Measurements from ENCODE around the gene PDE3A.

Gene PDE3A

DNA sequence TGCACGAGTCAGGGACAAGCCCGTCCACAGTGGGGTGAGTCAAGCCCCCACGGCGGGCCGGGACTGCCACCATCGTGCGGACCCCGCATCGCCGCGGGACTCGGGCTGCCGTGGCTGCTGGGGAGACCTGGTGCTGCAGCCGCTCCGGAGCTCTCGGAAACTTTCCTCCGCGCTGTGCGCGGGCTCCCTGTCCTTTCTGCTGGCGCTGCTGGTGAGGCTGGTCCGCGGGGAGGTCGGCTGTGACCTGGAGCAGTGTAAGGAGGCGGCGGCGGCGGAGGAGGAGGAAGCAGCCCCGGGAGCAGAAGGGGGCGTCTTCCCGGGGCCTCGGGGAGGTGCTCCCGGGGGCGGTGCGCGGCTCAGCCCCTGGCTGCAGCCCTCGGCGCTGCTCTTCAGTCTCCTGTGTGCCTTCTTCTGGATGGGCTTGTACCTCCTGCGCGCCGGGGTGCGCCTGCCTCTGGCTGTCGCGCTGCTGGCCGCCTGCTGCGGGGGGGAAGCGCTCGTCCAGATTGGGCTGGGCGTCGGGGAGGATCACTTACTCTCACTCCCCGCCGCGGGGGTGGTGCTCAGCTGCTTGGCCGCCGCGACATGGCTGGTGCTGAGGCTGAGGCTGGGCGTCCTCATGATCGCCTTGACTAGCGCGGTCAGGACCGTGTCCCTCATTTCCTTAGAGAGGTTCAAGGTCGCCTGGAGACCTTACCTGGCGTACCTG lies 1.1 kb downstream of the PDE3A start:
- Histone ChIP-seq H3K4me3 (replicated peaks; ENCODE audit: low read depth, low read length) (no peak overlapping the region), H3K27me3 (replicated peaks; ENCODE audit: control insufficient read depth, insufficient read depth, low read length) (no peaks in the 10 kb centered on the region), H3K36me3 (ENCODE audit: control insufficient read depth, insufficient read depth, low read length) (no peaks in the 10 kb centered on the region)
- DNase-seq (ENCODE audit: extremely low read depth, insufficient read length), result peak; percentile 9
- TF ChIP-seq, protein P1, sequence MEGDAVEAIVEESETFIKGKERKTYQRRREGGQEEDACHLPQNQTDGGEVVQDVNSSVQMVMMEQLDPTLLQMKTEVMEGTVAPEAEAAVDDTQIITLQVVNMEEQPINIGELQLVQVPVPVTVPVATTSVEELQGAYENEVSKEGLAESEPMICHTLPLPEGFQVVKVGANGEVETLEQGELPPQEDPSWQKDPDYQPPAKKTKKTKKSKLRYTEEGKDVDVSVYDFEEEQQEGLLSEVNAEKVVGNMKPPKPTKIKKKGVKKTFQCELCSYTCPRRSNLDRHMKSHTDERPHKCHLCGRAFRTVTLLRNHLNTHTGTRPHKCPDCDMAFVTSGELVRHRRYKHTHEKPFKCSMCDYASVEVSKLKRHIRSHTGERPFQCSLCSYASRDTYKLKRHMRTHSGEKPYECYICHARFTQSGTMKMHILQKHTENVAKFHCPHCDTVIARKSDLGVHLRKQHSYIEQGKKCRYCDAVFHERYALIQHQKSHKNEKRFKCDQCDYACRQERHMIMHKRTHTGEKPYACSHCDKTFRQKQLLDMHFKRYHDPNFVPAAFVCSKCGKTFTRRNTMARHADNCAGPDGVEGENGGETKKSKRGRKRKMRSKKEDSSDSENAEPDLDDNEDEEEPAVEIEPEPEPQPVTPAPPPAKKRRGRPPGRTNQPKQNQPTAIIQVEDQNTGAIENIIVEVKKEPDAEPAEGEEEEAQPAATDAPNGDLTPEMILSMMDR (IDR thresholded peaks at IDR 0.05; ENCODE audit: insufficient read depth, low read length, poor library complexity, severe bottlenecking), result no peak

DNA sequence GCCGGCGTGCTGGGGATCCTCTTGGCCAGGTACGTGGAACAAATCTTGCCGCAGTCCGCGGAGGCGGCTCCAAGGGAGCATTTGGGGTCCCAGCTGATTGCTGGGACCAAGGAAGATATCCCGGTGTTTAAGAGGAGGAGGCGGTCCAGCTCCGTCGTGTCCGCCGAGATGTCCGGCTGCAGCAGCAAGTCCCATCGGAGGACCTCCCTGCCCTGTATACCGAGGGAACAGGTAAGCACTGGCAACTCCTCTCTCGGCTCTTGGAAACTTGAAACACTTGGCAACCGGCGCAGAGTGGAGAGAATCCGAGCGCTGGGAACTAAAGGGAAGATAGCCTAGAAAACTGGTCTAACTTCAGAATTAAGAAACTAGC lies 1.7 kb downstream of the PDE3A start:
- Histone ChIP-seq H3K4me3 (replicated peaks; ENCODE audit: low read depth, low read length) (no peak overlapping the region), H3K27me3 (replicated peaks; ENCODE audit: control insufficient read depth, insufficient read depth, low read length) (no peaks in the 10 kb centered on the region), H3K36me3 (ENCODE audit: control insufficient read depth, insufficient read depth, low read length) (no peaks in the 10 kb centered on the region)
- no peak for DNase-seq (ENCODE audit: extremely low read depth, insufficient read length)
- TF ChIP-seq, protein P1 (IDR thresholded peaks at IDR 0.05; ENCODE audit: insufficient read depth, low read length, poor library complexity, severe bottlenecking), result no peak

DNA sequence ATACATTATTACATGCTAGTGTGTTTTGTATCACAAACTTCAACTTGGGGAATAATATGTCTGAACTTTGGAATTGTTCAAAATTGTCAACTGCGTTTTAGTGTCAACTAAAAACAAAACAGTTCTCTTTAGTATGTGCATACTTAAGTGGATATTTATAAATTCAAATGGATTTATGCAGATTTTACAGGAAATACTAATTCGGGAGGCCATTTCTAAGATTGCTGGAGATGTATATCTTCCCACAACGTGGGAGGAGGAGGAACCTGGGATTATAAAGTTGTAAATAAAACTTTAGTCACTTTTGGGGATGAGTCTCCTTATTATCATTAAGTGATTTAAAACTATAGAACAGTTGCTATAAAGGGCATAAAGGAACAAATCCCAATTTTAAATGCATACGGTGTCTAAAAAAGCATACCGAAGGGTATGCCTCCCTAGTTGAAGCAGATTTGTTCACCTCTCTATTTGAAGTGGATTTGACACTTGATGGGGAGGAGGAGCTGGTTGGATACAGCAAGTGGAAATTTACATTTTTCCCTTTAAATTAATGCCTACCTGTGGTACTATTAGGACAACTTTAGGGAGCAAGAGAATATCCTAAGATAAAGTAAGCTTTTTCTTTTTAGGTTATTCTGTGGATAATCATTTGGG lies 2.7 kb downstream of the PDE3A start:
- Histone ChIP-seq H3K36me3 (ENCODE audit: control insufficient read depth, insufficient read depth, low read length) (no peaks in the 10 kb centered on the region), H3K27me3 (replicated peaks; ENCODE audit: control insufficient read depth, insufficient read depth, low read length) (no peaks in the 10 kb centered on the region), H3K4me3 (replicated peaks; ENCODE audit: low read depth, low read length) (no peak overlapping the region)
- TF ChIP-seq, protein P1 (IDR thresholded peaks at IDR 0.05; ENCODE audit: insufficient read depth, low read length, poor library complexity, severe bottlenecking), result no peak
- no peak for DNase-seq (ENCODE audit: extremely low read depth, insufficient read length)

DNA sequence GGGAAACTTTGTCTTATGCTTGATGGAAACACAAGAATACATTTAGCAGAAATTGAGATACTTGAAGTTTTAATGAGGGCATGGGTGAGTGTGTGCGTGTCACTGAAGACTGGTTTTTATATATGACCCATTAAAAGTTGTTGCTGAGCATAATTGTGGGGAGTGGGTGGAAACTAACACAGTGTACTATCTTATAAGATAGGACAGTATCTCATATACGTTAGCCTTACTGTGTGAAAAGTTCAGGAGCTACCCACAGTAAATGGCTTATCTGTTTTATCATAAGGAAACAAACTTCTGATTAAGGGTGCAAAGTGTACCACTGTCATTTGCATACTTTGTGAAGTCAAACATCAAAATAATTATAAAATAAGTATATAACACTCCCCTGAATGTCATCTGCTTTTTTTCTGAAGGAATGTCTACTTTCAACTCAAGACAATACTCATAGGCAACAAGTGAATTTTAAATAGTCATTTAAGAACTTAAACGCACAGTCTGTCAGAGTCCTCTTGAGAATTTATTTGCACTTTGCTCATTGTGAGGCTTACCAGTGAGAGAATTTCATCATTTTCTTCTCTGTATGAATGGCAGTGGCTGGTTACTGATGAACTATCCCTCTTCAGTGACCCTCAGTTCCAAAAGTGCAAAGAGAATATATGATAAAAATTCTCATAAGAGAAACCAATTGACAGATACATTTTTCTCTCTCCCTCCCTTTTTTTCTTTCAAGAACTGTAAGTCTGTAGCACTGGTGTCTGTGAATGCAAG lies 4.2 kb downstream of the PDE3A start:
- Histone ChIP-seq H3K27me3 (replicated peaks; ENCODE audit: control insufficient read depth, insufficient read depth, low read length) (no peaks in the 10 kb centered on the region), H3K4me3 (replicated peaks; ENCODE audit: low read depth, low read length) (no peak overlapping the region), H3K36me3 (ENCODE audit: control insufficient read depth, insufficient read depth, low read length) (no peaks in the 10 kb centered on the region)
- no peak for DNase-seq (ENCODE audit: extremely low read depth, insufficient read length)
- TF ChIP-seq, protein P1 (IDR thresholded peaks at IDR 0.05; ENCODE audit: insufficient read depth, low read length, poor library complexity, severe bottlenecking), result no peak

DNA sequence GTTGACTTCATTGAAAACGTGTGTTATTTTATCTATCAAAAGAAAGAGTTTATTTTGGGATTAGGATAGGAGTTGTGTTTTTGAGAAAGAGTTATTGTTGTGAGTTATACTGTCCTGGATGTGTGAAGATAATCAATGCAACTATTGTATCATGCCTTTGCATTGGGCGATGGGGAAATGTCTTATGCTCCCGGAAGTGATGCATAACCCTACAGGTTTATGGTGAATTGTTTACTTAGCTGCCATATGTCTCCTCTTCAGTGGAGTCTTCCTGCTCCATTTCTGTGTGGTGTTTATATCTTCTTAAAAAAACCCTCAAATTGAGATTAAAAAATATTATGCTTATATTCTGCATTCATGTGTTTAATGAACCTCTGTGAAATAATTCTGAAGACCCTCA lies 6.5 kb downstream of the PDE3A start:
- DNase-seq (ENCODE audit: extremely low read depth, insufficient read length), result no peak
- Histone ChIP-seq H3K4me3 (replicated peaks; ENCODE audit: low read depth, low read length) (no peak overlapping the region), H3K36me3 (ENCODE audit: control insufficient read depth, insufficient read depth, low read length) (no peaks in the 10 kb centered on the region), H3K27me3 (replicated peaks; ENCODE audit: control insufficient read depth, insufficient read depth, low read length) (no peaks in the 10 kb centered on the region)
- TF ChIP-seq, protein P1 (IDR thresholded peaks at IDR 0.05; ENCODE audit: insufficient read depth, low read length, poor library complexity, severe bottlenecking), result no peak
